WI38 (cell line): ENCODE measurements around the gene LRG1.

Source experiments
- H3K4me3 ChIP-seq: 2 replicates; pipeline ENCODE4 v1.5.1; 2011; ENCODE audit warnings: low read depth, mild to moderate bottlenecking, control low read depth, low read length
- CTCF ChIP-seq: IDR thresholded peaks from 2 replicates; pipeline ENCODE4 v1.5.1; 2012; ENCODE audit warnings: low read depth, mild to moderate bottlenecking, control low read depth, low read length

LRG1 gene

GRCh38 chr19:4493104-4493928 is 46.5 kb downstream of the LRG1 start:
- TF ChIP-seq CTCF: no peak
- H3K4me3 ChIP-seq: no peak overlapping the region

- H3K4me3 ChIP-seq: no peak overlapping the region
- TF ChIP-seq CTCF: no peak
These were observed 47.3 kb downstream of the LRG1 start for GRCh38 chr19:4492337-4493103.

- no peak overlapping the region for H3K4me3 ChIP-seq
- TF ChIP-seq CTCF: no peak
These were observed 48.4 kb downstream of the LRG1 start for GRCh38 chr19:4491446-4491845.

- H3K4me3 ChIP-seq: no peak overlapping the region
- no peak for TF ChIP-seq CTCF
These were observed 51.3 kb downstream of the LRG1 start for GRCh38 chr19:4488496-4488895.

- no peak for TF ChIP-seq CTCF
- H3K4me3 ChIP-seq: no peak overlapping the region
These were observed 52.3 kb downstream of the LRG1 start for GRCh38 chr19:4487572-4487971.
